Measurements from ENCODE around the gene TMEM44.

DNA sequence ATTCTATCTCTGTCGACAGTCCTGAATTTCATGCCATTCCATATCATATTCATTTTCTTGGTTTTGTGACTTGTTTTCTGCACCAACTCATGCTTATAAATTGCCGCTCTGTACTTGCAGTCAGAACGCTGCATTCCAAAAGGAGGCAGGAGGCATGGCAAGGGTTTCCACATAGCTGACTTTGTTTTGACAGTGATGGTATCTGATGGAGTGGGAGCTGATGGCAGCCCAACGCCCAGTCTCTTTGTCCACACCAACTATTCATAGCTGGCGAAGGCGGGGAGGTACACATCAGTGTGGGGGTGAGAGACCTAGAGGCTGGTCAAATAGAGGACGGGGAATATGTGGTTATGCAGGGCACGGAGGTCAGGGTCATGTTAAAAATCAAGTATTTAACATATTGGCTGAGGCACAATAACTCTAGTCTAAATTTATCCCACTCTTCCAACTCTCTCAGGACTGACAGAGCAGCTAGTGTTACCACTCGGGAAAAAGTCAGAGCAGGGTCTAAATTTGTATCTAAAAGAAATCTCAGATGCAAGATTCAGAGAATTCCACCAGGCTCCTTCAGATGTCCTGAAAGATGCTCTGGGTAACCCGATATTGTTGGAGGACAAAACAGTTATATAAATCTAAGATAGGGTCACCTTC, 78.6 kb downstream of the TMEM44 start:
- no peak for TF ChIP-seq EZH2phosphoT487 (conservative IDR thresholded peaks at IDR 0.05; ENCODE audit: low read length)
- TF ChIP-seq, protein P1, sequence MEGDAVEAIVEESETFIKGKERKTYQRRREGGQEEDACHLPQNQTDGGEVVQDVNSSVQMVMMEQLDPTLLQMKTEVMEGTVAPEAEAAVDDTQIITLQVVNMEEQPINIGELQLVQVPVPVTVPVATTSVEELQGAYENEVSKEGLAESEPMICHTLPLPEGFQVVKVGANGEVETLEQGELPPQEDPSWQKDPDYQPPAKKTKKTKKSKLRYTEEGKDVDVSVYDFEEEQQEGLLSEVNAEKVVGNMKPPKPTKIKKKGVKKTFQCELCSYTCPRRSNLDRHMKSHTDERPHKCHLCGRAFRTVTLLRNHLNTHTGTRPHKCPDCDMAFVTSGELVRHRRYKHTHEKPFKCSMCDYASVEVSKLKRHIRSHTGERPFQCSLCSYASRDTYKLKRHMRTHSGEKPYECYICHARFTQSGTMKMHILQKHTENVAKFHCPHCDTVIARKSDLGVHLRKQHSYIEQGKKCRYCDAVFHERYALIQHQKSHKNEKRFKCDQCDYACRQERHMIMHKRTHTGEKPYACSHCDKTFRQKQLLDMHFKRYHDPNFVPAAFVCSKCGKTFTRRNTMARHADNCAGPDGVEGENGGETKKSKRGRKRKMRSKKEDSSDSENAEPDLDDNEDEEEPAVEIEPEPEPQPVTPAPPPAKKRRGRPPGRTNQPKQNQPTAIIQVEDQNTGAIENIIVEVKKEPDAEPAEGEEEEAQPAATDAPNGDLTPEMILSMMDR (IDR thresholded peaks at IDR 0.05; ENCODE audit: insufficient read depth, low read length, poor library complexity, severe bottlenecking) = no peak
